IgD-negative memory B cell (primary cell): ENCODE data around the gene SNX15. TPM values are rescaled to one million over a fixed set of nuclear protein-coding genes. Genes with fewer than 3 reads are reported as not detected.

Experiments used
- polyA plus RNA-seq: library from polyadenylated mRNA; unstranded; fragments of 300-500 nt; fragmentation: Illumina TruSeq; gene quantifications from one replicate; pipeline ENCODE4 v1.2.3, GENCODE V29; 2021

The SNX15 gene
- polyA plus RNA-seq, 1 donor from 2014 or later: 24.4 TPM

Other genes with a start within 250 kb of the SNX15 start
- gene SF1, start 248.9 kb upstream of the SNX15 start, polyA plus RNA-seq: 170 TPM
- 68.1 TPM for gene MAP4K2, start 224.2 kb upstream of the SNX15 start, polyA plus RNA-seq
- 36.4 TPM for gene MEN1, start 216.9 kb upstream of the SNX15 start, polyA plus RNA-seq
- gene CDC42BPG, start 182.8 kb upstream of the SNX15 start, polyA plus RNA-seq: 0.15 TPM
- 210 TPM for gene EHD1, start 148.8 kb upstream of the SNX15 start, polyA plus RNA-seq
- 3.9 TPM for gene ATG2A, start 110.2 kb upstream of the SNX15 start, polyA plus RNA-seq
- gene PPP2R5B, start 102.8 kb upstream of the SNX15 start, polyA plus RNA-seq: 11.4 TPM
- not detected for gene GPHA2, start 91.5 kb upstream of the SNX15 start, polyA plus RNA-seq
- gene MAJIN, start 55.3 kb upstream of the SNX15 start, polyA plus RNA-seq: 0.39 TPM
- 0.29 TPM for gene BATF2, start 30.5 kb upstream of the SNX15 start, polyA plus RNA-seq
- 100 TPM for gene ARL2, start 13.3 kb upstream of the SNX15 start, polyA plus RNA-seq
- gene SAC3D1, start 13.8 kb downstream of the SNX15 start, polyA plus RNA-seq: 7.2 TPM
- 21.5 TPM for gene NAALADL1, start 31.1 kb downstream of the SNX15 start, polyA plus RNA-seq
- 2.0 TPM for gene CDCA5, start 56.6 kb downstream of the SNX15 start, polyA plus RNA-seq
- 36.4 TPM for gene ZFPL1, start 56.8 kb downstream of the SNX15 start, polyA plus RNA-seq
- gene VPS51, start 68.8 kb downstream of the SNX15 start, polyA plus RNA-seq: 88.2 TPM
- gene TM7SF2, start 84.4 kb downstream of the SNX15 start, polyA plus RNA-seq: 18.2 TPM
- 20.2 TPM for gene ZNHIT2, start 90.3 kb downstream of the SNX15 start, polyA plus RNA-seq
- 1,422 TPM for gene FAU, start 94.7 kb downstream of the SNX15 start, polyA plus RNA-seq
- gene MRPL49, start 94.9 kb downstream of the SNX15 start, polyA plus RNA-seq: 95.5 TPM
- 61.2 TPM for gene SYVN1, start 107.1 kb downstream of the SNX15 start, polyA plus RNA-seq
- gene SPDYC, start 142.8 kb downstream of the SNX15 start, polyA plus RNA-seq: not detected
- 113 TPM for gene CAPN1, start 154.5 kb downstream of the SNX15 start, polyA plus RNA-seq
- 13.0 TPM for gene POLA2, start 234.5 kb downstream of the SNX15 start, polyA plus RNA-seq